ENCODE data around the gene SIAH1. TPM values are rescaled to one million over a fixed set of nuclear protein-coding genes. Genes with fewer than 3 reads are reported as not detected.

Gene SIAH1
- polyA plus RNA-seq, 2 of the 4 experiments (the other 2 are of a cell fraction): 13.3 to 28.5 TPM

- Histone ChIP-seq H3K4me1 (peaks cover 25% of the 10 kb centered on the region), H3K9me3 (no peaks in the 10 kb centered on the region), H3K4me3 (no peak overlapping the region), H3K4me2 (no peak overlapping the region), H3K27ac (peak overlapping the region in 1 of 2 experiments; percentile 14; a peak in 1 of 6 replicates)
- 28% methylated on average over 2 of the region's 2 CpGs for WGBS (ENCODE audit: missing lambda C conversion rate)
- DNase-seq (ENCODE audit: low read depth in 1 of 2, low spot score in 1 of 2) (no peak), FAIRE-seq (no peak), ATAC-seq (no peak)
- POLR2A ChIA-PET: no interaction called here
- CTCF ChIA-PET: no interaction called here
- no peak for TF ChIP-seq KDM1A (IDR thresholded peaks at IDR 0.05; ENCODE audit: low read depth)
- no peak for TF ChIP-seq NFE2L2 (conservative IDR thresholded peaks at IDR 0.05; ENCODE audit: low read length)
- TF ChIP-seq CBX8 (IDR thresholded peaks at IDR 0.05): no peak
- no peak for TF ChIP-seq HEYL (CRISPR knock-in tag; IDR thresholded peaks at IDR 0.05)
- TF ChIP-seq, protein P1, sequence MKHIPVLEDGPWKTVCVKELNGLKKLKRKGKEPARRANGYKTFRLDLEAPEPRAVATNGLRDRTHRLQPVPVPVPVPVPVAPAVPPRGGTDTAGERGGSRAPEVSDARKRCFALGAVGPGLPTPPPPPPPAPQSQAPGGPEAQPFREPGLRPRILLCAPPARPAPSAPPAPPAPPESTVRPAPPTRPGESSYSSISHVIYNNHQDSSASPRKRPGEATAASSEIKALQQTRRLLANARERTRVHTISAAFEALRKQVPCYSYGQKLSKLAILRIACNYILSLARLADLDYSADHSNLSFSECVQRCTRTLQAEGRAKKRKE (CRISPR knock-in tag; IDR thresholded peaks at IDR 0.05; ENCODE audit: low read depth): no peak
- no peak for TF ChIP-seq RFX5 (IDR thresholded peaks at IDR 0.05)
- no peak for TF ChIP-seq ZFP36 (IDR thresholded peaks at IDR 0.05; ENCODE audit: borderline replicate concordance, partially characterized antibody)
- TF ChIP-seq GATA3 (IDR thresholded peaks at IDR 0.05; ENCODE audit: borderline replicate concordance): no peak
- TF ChIP-seq, protein P2, sequence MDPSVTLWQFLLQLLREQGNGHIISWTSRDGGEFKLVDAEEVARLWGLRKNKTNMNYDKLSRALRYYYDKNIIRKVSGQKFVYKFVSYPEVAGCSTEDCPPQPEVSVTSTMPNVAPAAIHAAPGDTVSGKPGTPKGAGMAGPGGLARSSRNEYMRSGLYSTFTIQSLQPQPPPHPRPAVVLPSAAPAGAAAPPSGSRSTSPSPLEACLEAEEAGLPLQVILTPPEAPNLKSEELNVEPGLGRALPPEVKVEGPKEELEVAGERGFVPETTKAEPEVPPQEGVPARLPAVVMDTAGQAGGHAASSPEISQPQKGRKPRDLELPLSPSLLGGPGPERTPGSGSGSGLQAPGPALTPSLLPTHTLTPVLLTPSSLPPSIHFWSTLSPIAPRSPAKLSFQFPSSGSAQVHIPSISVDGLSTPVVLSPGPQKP (IDR thresholded peaks at IDR 0.05; ENCODE audit: low read depth, low read length): no peak
- no peak for TF ChIP-seq JUN (IDR thresholded peaks at IDR 0.05)
- no peak for TF ChIP-seq POLR2AphosphoS2 (conservative IDR thresholded peaks at IDR 0.05; ENCODE audit: low read length)
- no peak for TF ChIP-seq NR3C1 (IDR thresholded peaks at IDR 0.05)
- no peak for TF ChIP-seq CTCF (IDR thresholded peaks at IDR 0.05)
- TF ChIP-seq CEBPB (IDR thresholded peaks at IDR 0.05): no peak
These were observed 46.9 kb upstream of the SIAH1 start for GRCh38 chr16:48432136-48432535.

DNA sequence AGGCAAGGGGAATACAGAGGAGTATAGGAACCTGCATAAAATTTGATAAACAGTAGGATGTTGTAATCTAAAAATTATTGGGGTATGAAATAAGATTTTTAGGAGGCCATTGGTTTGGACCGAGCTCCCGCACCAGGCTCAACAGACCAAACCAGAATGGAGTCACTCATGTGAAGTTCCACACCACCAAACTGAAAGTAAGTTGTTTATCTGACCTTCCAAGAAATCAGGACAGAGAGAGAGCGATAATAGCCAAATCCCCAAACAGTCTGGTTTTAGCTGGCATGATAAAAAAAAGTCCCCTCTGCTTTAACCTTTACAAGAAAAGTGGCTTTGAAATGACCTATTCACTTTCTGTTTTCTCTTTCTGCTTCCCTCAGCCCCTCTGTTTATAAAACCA is 45.7 kb upstream of the SIAH1 start:
- no peak overlapping the region for H3K4me2 ChIP-seq
- peaks cover 21% of the 10 kb centered on the region for H3K4me1 ChIP-seq
- ChIA-PET CTCF (interaction anchor here (1.1 kb wide), 1 partner anchor 19 kb away, joined by 3 read pairs; no protein-coding TSS in a partner anchor), POLR2A (no interaction called here)
- no peak for ATAC-seq
- FAIRE-seq: no peak
- WGBS (ENCODE audit: missing lambda C conversion rate): 95% methylated on average over 3 of the region's 3 CpGs
- no peaks in the 10 kb centered on the region for H3K9me3 ChIP-seq
- no peak overlapping the region for H3K27ac ChIP-seq
- DNase-seq (ENCODE audit: low read depth in 1 of 2, low spot score in 1 of 2): no peak
- H3K4me3 ChIP-seq: no peak overlapping the region
- TF ChIP-seq, protein P3, sequence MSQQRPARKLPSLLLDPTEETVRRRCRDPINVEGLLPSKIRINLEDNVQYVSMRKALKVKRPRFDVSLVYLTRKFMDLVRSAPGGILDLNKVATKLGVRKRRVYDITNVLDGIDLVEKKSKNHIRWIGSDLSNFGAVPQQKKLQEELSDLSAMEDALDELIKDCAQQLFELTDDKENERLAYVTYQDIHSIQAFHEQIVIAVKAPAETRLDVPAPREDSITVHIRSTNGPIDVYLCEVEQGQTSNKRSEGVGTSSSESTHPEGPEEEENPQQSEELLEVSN (IDR thresholded peaks at IDR 0.05; ENCODE audit: borderline replicate concordance, low read depth): no peak
- TF ChIP-seq RARB (CRISPR knock-in tag; IDR thresholded peaks at IDR 0.05) (no peak), CTCF (IDR thresholded peaks at IDR 0.05) (no peak), MAFK (IDR thresholded peaks at IDR 0.05; ENCODE audit: partially characterized antibody) (no peak), GATA3 (IDR thresholded peaks at IDR 0.05; ENCODE audit: borderline replicate concordance) (no peak), POLR2AphosphoS2 (conservative IDR thresholded peaks at IDR 0.05; ENCODE audit: low read length) (no peak), TFCP2L1 (CRISPR knock-in tag; IDR thresholded peaks at IDR 0.05) (no peak), SMC3 (IDR thresholded peaks at IDR 0.05) (no peak), KDM1A (IDR thresholded peaks at IDR 0.05; ENCODE audit: low read depth) (no peak), CEBPB (IDR thresholded peaks at IDR 0.05) (no peak), CBX8 (IDR thresholded peaks at IDR 0.05) (no peak), POLR2A (IDR thresholded peaks at IDR 0.05; ENCODE audit: low read length) (no peak), FOSB (CRISPR knock-in tag; IDR thresholded peaks at IDR 0.05) (no peak), REST (IDR thresholded peaks at IDR 0.05) (no peak)
- TF ChIP-seq, protein P4, sequence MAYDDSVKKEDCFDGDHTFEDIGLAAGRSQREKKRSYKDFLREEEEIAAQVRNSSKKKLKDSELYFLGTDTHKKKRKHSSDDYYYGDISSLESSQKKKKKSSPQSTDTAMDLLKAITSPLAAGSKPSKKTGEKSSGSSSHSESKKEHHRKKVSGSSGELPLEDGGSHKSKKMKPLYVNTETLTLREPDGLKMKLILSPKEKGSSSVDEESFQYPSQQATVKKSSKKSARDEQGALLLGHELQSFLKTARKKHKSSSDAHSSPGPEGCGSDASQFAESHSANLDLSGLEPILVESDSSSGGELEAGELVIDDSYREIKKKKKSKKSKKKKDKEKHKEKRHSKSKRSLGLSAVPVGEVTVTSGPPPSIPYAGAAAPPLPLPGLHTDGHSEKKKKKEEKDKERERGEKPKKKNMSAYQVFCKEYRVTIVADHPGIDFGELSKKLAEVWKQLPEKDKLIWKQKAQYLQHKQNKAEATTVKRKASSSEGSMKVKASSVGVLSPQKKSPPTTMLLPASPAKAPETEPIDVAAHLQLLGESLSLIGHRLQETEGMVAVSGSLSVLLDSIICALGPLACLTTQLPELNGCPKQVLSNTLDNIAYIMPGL (CRISPR knock-in tag; IDR thresholded peaks at IDR 0.05; ENCODE audit: borderline replicate concordance): no peak
- TF ChIP-seq, protein P2 (IDR thresholded peaks at IDR 0.05; ENCODE audit: low read depth, low read length): no peak

All from A549 (cell line).